ENCODE results near the gene CUL7.
"Not testable (repeated sequence)": the region's sequence is repeated elsewhere in the genome, so short reads cannot be mapped to it uniquely, and the experiment has no call there.

Gene CUL7

DNA sequence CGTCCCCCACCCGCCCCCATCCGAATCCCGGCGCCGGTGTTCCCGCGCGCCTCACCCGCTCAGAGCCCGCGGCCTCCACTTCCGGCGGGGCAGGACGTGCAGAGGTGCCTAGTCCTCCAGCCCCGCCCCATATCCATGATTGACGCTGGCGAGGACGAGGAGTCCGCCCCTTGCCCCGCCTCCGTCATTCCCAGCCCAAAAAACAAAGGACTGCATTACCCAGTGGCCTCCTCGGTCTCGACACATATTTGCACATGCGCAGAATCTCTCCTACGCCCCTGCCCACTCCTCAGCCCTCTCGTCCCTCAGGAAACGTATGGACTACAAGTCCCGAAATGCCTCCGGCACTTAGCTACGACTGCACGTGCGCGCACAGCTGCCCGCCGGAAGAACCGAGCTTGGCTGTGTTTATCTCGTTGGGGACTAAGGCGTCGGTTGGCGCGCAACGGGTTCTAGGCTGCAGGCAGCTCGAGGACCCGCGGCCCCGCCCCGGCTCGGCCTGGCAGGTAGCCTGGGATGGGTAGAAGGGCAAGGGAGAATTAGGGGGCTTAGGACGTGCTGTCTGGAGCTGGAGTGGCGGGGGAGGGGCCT, 39.7 kb downstream of the CUL7 start, which contains the start of the genes KLHDC3 and MEA1:
Gene KLHDC3 (plus strand): TSS at position 407 of the 591 bp plus-strand sequence. CDS start 2,944 bp downstream, outside the sequence.
Gene MEA1 (minus strand): TSS at position 104 of the 591 bp plus-strand sequence. CDS start 133 bp downstream, outside the sequence.
- peak; percentile 81 for DNase-seq

DNA sequence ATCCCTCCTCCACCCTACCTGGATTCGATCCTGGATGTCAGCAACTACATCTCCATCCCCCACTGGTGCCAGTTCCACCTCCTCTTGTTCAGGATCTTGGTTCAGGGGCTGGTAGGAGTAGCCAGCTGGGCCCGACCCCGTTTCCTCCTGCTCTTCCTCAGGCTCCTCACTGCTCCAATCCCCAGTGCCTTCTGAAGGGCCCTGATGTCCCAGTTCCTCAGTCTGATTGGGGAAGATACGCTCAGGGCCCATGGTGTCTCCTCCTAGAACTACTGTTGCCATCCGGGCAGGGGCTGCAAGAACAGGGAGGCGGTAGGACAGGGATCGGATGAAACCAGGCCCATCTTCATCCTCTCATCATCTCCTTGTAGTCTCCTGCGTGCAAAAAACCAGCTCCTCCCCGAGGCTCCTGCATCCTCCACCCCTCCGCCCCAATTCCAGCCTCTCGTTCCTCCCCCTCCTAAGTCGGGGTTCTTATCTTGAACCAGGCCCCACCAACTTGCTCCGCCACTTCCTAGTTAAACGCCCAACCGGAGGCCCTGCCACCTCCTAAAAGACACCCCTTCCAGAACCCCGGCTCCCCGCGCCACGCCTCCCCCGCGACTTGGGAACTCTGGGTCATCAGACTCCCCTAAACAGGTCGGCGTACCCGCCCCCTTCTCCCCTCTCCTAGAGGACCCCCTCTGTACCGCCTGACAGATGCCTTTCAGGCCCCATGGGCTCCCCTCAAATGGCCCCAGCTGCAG, 40.4 kb downstream of the CUL7 start:
- DNase-seq, result no peak

DNA sequence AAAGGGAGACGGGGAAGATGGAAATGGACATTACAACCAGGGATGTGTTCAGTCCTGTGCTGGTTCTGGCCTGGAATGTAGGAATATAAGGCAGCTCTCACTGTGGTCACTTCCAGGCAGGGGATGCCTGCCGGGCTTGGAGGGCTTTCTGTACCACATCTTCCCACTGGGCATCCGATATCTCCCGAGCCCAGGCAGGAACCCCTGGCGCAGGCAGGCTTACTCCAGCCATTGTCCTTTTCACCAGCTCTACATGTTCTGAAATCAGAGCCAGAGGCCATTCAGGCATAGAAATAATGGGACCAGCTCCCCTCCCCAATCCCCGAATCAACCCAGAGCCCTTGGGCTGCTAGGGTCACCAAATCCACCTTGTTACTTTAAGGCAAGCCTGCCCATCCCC, 41.3 kb downstream of the CUL7 start:
- DNase-seq, result no peak

DNA sequence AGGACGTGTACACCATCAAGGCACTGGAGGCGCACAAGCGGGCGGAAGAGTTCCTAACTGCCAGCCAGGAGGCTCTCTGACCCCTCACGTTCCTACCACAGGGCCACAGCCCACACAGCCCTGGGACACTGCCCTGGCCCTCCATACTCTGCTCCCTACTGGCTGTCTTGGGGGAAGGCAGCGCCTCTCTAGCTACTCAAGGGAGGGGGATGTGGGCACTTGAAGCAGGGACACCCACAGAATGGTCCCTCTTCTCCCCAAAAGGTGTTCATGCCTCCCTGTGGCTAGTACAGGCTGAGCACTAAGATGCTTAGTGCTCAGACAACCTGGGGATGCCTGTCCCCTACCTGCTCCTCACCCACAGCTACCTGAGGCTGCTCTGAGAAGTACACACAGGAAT, 42.4 kb downstream of the CUL7 start:
- DNase-seq, result no peak

DNA sequence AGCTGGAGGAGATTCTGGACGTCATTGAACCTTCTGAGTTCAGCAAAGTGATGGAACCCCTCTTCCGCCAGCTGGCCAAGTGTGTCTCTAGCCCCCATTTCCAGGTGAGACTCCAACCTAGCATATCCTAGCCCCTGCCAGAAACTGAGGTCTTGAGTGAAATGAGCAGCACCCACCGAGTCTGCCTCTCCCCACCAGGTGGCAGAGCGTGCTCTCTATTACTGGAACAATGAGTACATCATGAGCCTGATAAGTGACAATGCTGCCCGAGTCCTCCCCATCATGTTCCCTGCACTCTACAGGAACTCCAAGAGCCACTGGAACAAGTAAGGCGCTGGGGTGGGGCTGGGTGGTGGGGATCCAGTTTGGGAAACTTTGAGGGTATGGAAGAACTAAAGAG, 44.5 kb downstream of the CUL7 start:
- no peak for DNase-seq

DNA sequence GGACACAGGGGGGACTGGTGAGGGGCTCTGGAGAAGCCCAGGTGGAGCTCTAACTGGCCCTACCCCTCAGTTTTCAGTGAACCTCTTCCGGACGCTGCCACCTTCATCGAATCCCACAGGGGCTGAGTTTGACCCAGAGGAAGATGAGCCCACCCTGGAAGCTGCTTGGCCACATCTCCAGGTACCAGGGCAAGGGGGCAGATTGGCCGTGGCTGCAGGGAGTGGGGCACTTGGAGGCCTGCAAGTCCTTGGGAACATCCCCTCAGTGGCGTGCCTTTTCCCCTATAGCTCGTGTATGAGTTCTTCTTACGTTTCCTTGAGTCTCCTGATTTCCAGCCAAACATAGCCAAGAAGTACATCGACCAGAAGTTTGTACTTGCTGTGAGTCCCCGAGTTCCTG, 46.5 kb downstream of the CUL7 start:
- DNase-seq, result no peak

DNA sequence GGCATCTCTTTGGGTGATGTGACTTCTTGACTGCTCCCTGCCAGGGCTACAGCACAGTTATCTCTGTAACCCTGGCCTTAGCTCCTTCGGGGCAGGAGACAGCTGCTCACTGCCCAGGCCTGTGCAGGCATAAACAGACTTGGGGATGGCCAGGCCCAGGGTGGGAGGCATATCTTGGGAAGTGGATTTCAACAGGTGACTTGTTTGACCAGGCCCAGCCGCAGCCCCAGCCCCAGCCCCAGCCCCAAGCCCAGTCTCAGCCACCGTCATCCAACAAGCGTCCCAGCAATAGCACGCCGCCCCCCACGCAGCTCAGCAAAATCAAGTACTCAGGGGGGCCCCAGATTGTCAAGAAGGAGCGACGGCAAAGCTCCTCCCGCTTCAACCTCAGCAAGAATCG, 47.4 kb downstream of the CUL7 start:
- no peak for DNase-seq

DNA sequence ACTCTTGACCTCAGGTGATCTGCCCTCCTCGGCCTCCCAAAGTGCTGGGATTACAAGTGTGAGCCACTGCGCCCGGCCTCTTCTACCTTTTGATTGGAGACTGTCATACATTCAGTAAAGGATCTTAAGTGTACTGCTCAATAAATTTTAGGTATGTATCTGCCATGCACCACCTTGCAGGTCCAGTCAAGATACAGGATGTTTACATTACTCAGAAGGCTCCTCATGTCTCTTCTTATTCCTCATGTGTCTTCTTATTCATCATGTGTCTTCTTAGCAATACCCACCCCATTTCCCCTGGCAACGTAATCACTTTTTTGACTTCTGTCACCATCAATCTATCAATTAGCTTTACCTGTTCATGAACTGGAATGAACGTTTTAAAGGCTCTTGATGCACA, 47.8 kb downstream of the CUL7 start:
- DNase-seq, result no peak

DNA sequence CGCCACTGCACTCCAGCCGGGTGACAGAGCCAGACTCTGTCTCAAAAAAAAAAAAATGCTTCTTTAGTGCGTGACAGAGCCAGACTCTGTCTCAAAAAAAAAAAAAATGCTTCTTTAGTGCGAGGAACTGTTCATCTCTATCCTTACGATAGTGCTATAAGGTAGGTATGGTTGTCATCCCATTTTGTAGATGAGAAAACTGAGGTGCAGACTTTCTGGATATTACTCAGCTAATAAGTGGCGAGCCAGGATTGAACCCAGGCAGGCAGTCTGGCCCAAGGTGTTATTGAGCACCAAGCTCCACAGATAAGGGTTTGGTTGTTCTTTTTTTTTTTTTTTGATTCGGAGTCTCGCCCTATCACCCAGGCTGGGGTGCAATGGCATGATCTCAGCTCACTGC, 51.8 kb downstream of the CUL7 start:
- DNase-seq, result no peak

DNA sequence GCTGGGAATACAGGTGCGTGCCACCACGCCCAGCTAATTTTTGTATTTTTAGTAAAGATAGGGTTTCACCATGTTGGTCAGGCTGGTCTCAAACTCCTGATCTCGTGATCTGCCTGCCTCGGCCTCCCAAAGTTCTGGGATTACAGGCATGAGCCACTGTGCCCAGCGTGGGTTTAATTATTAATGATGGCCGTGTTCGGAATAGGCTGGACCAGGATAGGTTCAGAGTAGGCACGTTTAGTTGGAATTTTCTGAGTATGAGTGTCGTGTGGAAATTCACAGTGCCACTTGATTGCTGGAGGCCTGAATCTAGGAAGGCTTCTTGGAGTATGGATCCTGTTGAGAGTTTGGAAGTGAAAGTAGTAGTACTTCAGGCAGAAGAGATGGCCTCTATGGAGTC, 55.4 kb downstream of the CUL7 start:
- DNase-seq, result not testable (repeated sequence)

DNA sequence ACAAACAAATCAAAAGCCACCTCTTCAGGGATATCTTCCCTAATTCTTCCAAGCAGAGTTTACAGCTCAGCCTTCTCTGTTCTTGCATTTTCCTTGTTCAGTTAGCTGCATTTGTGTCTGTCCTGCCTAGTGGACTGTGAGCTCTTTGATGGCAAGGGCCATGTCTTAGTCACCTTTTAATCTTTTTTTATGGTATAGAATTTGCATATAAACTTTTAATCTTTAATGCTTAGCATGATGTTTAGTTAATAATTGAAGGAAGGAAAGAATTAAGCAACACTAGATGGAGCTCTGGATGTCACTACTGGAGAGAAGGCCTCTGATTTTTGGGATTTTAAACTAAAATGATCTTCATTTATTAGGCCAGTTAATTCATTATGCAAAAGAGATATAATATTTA, 57.1 kb downstream of the CUL7 start:
- DNase-seq, result no peak

DNA sequence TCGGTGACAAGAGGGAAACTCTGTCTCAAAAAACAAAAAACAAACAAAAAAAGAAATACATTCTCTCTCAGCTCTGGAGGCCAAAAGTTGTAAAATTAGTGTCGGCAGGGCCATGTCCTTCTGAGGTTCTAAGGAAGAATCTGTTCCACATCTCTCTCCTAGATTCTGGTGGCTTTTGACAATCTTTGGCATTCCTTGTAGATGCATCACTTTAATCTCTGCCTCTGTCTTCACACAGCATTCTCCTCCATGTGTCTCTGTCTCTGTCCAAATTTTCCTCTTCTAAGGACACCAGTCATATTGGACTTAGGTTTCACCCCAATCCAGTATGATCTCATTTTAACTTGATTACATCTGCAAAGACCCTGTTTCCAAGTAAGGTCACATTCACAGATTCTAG, 60.2 kb downstream of the CUL7 start:
- DNase-seq, result no peak

DNA sequence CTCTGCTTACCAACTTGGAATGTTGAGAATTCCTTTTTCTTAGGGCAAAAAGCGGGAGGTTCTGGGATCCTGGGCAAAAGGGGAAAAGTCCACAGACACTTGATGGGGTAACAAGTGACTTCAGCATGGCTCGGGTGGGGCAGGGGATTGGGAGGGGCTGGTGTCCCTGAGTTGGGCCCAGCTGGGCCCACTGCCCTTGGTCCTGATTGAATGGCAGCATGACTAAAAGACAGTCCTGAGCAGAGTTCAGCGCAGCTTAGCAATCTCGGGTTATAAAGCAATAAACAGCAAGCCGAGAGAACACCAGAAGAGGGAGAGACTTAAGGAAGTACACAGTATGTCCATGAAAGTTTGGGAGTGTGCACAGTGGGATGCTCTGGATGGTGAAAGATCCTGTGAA, 63.7 kb downstream of the CUL7 start:
- DNase-seq, result no peak

DNA sequence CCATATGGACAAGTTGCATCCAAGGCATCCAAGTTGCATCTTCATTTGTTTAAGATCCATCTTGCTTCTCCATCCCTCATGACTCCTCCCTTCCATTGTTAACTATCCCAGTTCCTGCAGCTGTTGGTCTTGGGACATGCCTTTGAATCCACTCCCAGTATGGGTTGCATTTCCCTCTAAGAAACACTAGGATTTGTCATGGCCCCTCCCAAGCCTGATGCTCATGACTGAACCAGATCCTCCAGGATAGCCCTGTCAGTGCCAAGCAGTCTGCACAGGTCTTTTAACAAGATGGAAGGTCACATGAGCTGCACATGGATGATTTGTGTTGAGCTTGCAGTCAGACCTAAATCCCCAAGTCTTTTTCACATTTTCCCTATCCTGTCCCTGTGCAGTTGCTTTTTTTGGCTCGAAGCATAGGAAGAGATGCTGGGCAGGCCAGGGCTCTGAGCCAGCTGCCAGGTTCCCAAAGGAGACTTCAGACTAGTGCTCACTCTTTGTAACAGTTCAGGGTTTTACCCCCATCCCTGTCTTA, 65.1 kb downstream of the CUL7 start:
- no peak for DNase-seq
